ENCODE results near the gene GBP4. TPM values are rescaled to one million over a fixed set of nuclear protein-coding genes. Genes with fewer than 3 reads are reported as not detected.
A peak's percentile ranks its signal among the peaks of the same experiment; 100 is the strongest.

GBP4 gene
- total RNA-seq, 6 experiments from 2014 or later: 3.9 to 12.6 (median 6.8) TPM

DNA sequence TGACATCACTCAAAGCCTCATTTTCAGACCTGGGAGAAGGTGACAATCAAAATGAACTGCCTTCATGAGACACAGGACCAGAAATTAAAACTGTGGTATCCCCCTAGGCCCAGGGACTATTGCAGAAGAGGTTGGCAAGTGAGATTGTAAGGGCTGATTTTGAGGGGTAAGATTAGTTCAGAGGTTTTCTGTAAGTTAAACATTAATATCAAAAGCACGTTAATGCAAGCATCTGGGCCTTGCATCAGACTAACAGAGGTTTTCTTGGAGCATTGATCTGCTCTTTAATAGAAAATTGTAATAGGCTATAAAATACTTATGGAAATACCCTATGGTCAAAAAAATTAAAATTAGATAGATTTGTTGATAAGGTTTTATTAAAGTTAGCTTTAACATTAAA is 14.6 kb upstream of the GBP4 start:
- Histone ChIP-seq H3K27ac (peak overlapping the region in 1 of 3 donors; percentile 52), H3K4me1 (peaks cover 0 to 11% (median 4%) of the 10 kb centered on the region in 4 donors), H3K4me3 (no peak overlapping the region), H3K9me3 (no peaks in the 10 kb centered on the region), H3K36me3 (no peaks in the 10 kb centered on the region), H3K27me3 (no peaks in the 10 kb centered on the region)
- WGBS (ENCODE audit: insufficient coverage, low coverage, low lambda C conversion rate, missing lambda C conversion rate): 25% methylated on average over 1 of the region's 1 CpG
- ATAC-seq (peak in 3 of 4 donors; percentile 52 to 80 (median 69)), DNase-seq (no peak)
- TF ChIP-seq, protein P1, sequence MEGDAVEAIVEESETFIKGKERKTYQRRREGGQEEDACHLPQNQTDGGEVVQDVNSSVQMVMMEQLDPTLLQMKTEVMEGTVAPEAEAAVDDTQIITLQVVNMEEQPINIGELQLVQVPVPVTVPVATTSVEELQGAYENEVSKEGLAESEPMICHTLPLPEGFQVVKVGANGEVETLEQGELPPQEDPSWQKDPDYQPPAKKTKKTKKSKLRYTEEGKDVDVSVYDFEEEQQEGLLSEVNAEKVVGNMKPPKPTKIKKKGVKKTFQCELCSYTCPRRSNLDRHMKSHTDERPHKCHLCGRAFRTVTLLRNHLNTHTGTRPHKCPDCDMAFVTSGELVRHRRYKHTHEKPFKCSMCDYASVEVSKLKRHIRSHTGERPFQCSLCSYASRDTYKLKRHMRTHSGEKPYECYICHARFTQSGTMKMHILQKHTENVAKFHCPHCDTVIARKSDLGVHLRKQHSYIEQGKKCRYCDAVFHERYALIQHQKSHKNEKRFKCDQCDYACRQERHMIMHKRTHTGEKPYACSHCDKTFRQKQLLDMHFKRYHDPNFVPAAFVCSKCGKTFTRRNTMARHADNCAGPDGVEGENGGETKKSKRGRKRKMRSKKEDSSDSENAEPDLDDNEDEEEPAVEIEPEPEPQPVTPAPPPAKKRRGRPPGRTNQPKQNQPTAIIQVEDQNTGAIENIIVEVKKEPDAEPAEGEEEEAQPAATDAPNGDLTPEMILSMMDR (IDR thresholded peaks at IDR 0.05): no peak
- TF ChIP-seq POLR2A (IDR thresholded peaks at IDR 0.05): no peak
- intact Hi-C loops (cut with DNase I): no loop called here

DNA sequence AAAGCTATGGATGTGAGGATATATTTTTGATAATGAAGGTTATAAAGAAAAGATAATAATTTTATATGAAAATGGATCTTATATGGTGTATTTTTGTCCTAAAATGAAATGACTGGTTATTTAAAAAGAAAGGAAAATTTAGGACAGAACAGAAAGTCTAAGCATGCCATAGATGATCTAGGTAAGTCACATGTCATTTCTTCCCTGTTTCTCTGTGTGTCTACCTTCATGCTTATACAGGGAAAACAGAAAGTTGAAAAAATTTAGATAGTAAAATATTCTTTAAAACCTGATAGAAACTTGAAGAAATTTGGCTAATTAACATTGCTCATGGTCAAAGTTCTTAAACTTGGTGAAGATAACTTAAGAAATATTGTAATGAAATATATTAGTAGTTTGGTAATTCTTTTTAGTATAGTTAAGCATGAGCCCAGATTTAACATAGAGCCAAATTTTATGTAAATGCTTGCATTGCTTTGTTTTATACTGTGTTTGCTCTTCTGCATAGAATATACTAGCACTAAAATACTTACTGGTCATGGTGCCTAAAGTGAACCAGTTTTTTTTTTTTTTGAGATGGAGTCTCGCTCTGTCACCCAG is 12.4 kb upstream of the GBP4 start:
- Histone ChIP-seq H3K9me3 (no peaks in the 10 kb centered on the region), H3K4me1 (peaks cover 0 to 11% (median 4%) of the 10 kb centered on the region in 4 donors), H3K36me3 (no peaks in the 10 kb centered on the region), H3K4me3 (no peak overlapping the region), H3K27ac (no peak overlapping the region), H3K27me3 (no peaks in the 10 kb centered on the region)
- TF ChIP-seq POLR2A (IDR thresholded peaks at IDR 0.05): no peak
- TF ChIP-seq, protein P1 (IDR thresholded peaks at IDR 0.05): no peak
- WGBS (ENCODE audit: insufficient coverage, low coverage, low lambda C conversion rate, missing lambda C conversion rate): no CpG with 5 or more reads among the region's 1 CpG
- DNase-seq (no peak), ATAC-seq (no peak)
- intact Hi-C loops (cut with DNase I): no loop called here

DNA sequence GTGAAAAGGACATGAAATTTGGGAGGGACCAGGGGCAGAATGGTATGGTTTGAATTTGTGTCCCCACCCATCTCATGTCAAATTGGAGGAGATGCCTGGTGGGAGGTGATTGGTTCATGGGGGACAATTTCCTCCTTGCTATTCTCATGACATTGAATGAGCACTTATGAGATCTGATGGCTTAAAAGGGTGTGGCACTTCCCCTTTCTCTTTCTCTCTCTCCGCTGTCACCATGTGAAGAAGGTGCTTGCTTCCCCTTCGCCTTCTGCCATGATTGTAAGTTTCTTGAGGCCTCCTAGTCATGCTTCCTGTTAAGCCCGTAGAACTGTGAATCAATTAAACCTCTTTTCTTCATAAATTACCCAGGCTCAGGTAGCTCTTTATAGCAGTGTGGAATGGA is 7.6 kb upstream of the GBP4 start:
- Histone ChIP-seq H3K4me1 (no peaks in the 10 kb centered on the region), H3K27ac (no peak overlapping the region), H3K27me3 (no peaks in the 10 kb centered on the region), H3K9me3 (no peaks in the 10 kb centered on the region), H3K36me3 (no peaks in the 10 kb centered on the region), H3K4me3 (no peak overlapping the region)
- intact Hi-C loops (cut with DNase I): no loop called here
- ATAC-seq: no peak
- 67% methylated on average over 1 of the region's 3 CpGs for WGBS (ENCODE audit: insufficient coverage, low coverage, low lambda C conversion rate, missing lambda C conversion rate)
- TF ChIP-seq, protein P1 (IDR thresholded peaks at IDR 0.05): no peak
- TF ChIP-seq POLR2A (IDR thresholded peaks at IDR 0.05): no peak
- DNase-seq: no peak

DNA sequence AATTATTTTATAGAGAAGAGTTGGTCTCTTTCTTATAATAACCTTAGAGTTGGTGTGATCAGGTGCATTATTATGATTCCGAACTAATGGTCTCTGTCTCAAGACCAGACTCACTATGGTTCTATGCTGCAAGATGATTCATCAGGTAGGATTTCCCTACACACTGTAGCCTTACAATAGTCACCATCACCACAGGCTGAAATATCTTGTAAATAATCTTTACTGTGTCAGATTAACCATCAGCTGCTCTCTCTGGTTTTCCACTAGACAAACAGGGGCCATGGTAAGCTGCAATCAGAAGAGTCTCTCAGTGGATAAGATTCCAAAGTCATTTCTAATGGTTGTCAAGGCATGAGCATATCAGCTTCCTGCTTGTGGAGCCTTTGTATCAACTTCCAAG is 4.4 kb upstream of the GBP4 start:
- Histone ChIP-seq H3K4me3 (no peak overlapping the region), H3K27me3 (no peaks in the 10 kb centered on the region), H3K4me1 (no peaks in the 10 kb centered on the region), H3K36me3 (no peaks in the 10 kb centered on the region), H3K27ac (no peak overlapping the region), H3K9me3 (no peaks in the 10 kb centered on the region)
- ATAC-seq (no peak), DNase-seq (no peak)
- intact Hi-C loops (cut with DNase I): no loop called here
- TF ChIP-seq, protein P1 (IDR thresholded peaks at IDR 0.05): no peak
- no peak for TF ChIP-seq POLR2A (IDR thresholded peaks at IDR 0.05)
- 83% methylated on average over 1 of the region's 1 CpG for WGBS (ENCODE audit: insufficient coverage, low coverage, low lambda C conversion rate, missing lambda C conversion rate)

All from right lobe of liver (tissue), 6 donors.